Hepatocyte (in vitro differentiated cells): ENCODE data around the gene CLIP2. TPM values are rescaled to one million over a fixed set of nuclear protein-coding genes. Genes with fewer than 3 reads are reported as not detected.

Source experiments
- DNase-seq: peaks from one replicate; pipeline ENCODE4 v3.0.0-alpha.2; 2016; ENCODE audit warnings: low spot score
- H2AFZ ChIP-seq: fragments of 200-600 bp; sonication (generic); 2 replicates; pipeline ENCODE4 v1.6.0; 2016; ENCODE audit warnings: antibody characterized with exemption, mild to moderate bottlenecking
- H3K27ac ChIP-seq: fragments of 200-600 bp; sonication (generic); 2 replicates; pipeline ENCODE4 v1.5.1; 2016; ENCODE audit warnings: mild to moderate bottlenecking
- H3K27me3 ChIP-seq: fragments of 200-600 bp; sonication (generic); 2 replicates; pipeline ENCODE4 v1.6.1; 2016
- H3K36me3 ChIP-seq: fragments of 200-600 bp; sonication (generic); replicated peaks from 2 replicates; pipeline ENCODE4 v1.5.1; 2016; ENCODE audit warnings: low read depth; ENCODE audit not compliant: insufficient read depth
- H3K4me1 ChIP-seq: fragments of 200-600 bp; sonication (generic); 2 replicates; pipeline ENCODE4 v1.5.1; 2016; ENCODE audit warnings: mild to moderate bottlenecking, moderate library complexity; ENCODE audit not compliant: insufficient read depth
- H3K4me2 ChIP-seq: fragments of 200-600 bp; sonication (generic); 2 replicates; pipeline ENCODE4 v1.6.0; 2016
- H3K4me3 ChIP-seq: fragments of 200-600 bp; sonication (generic); 2 replicates; pipeline ENCODE4 v1.5.1; 2016; ENCODE audit warnings: mild to moderate bottlenecking
- H3K79me2 ChIP-seq: fragments of 200-600 bp; sonication (generic); 2 replicates; pipeline ENCODE4 v1.6.0; 2017; ENCODE audit warnings: mild to moderate bottlenecking
- H3K9me2 ChIP-seq: fragments of 200-600 bp; sonication (generic); replicated peaks from 2 replicates; pipeline ENCODE4 v1.6.0; 2017; ENCODE audit warnings: mild to moderate bottlenecking; ENCODE audit not compliant: insufficient read depth
- H3K9me3 ChIP-seq: fragments of 200-600 bp; sonication (generic); 2 replicates; pipeline ENCODE4 v1.5.1; 2016; ENCODE audit warnings: low read depth, mild to moderate bottlenecking
- H4K20me1 ChIP-seq: fragments of 200-600 bp; sonication (generic); 2 replicates; pipeline ENCODE4 v1.6.0; 2016; ENCODE audit warnings: mild to moderate bottlenecking; ENCODE audit not compliant: insufficient read depth, poor library complexity, severe bottlenecking
- CTCF ChIP-seq: fragments of 200-600 bp; sonication (generic); IDR thresholded peaks from 2 replicates; pipeline ENCODE4 v1.5.1; 2016; ENCODE audit warnings: antibody characterized with exemption, mild to moderate bottlenecking; ENCODE audit not compliant: poor library complexity
- EZH2 ChIP-seq: fragments of 200-600 bp; sonication (generic); IDR thresholded peaks from 2 replicates; pipeline ENCODE4 v1.6.1; 2016; ENCODE audit warnings: antibody characterized with exemption, mild to moderate bottlenecking, borderline replicate concordance
- EZH2phosphoT487 ChIP-seq: fragments of 200-600 bp; sonication (generic); IDR thresholded peaks from one replicate; pipeline ENCODE4 v1.6.1; 2018; ENCODE audit warnings: antibody characterized with exemption, mild to moderate bottlenecking, low read depth, moderate library complexity; ENCODE audit not compliant: unreplicated experiment, severe bottlenecking
- WGBS: methylation state at CpG from one replicate; pipeline ENCODE4 v1.1.6; 2016; ENCODE audit warnings: low lambda C conversion rate; ENCODE audit errors: missing lambda C conversion rate; 5-methylcytosine and 5-hydroxymethylcytosine counted together
- polyA plus RNA-seq: library from polyadenylated mRNA; unstranded; fragments of >200 nt; fragmentation: Nextera tagmentation; extraction: Ambion mirVana; gene quantifications from 2 replicates; pipeline ENCODE4 v1.2.1, GENCODE V29; 2016
- total RNA-seq: library from RNA; depleted of rRNA; stranded (reverse); fragments of >200 nt; gene quantifications from 2 replicates; pipeline ENCODE4 v1.2.3, GENCODE V29; 2014

Gene CLIP2
- total and polyA plus RNA-seq, 2 experiments from 2014 or later, result 17.9 to 28.5 TPM

GRCh38 chr7:74286131-74286530 lies 3.1 kb upstream of the CLIP2 start:
- peaks cover 23% of the 10 kb centered on the region for H3K4me1 ChIP-seq
- no peaks in the 10 kb centered on the region for H3K9me3 ChIP-seq
- DNase-seq, result no peak
- 90% methylated on average over 11 of the region's 11 CpGs for WGBS
- no peaks in the 10 kb centered on the region for H3K27me3 ChIP-seq
- no peak overlapping the region for H2AFZ ChIP-seq
- no peak overlapping the region for H3K27ac ChIP-seq
- no peaks in the 10 kb centered on the region for H3K36me3 ChIP-seq
- H3K4me2 ChIP-seq, result no peak overlapping the region
- peaks cover 18% of the 10 kb centered on the region for H3K79me2 ChIP-seq
- peaks cover 9% of the 10 kb centered on the region for H4K20me1 ChIP-seq
- no peak overlapping the region for H3K4me3 ChIP-seq
- no peaks in the 10 kb centered on the region for H3K9me2 ChIP-seq
- TF ChIP-seq CTCF, result no peak
- TF ChIP-seq EZH2, result no peak
- TF ChIP-seq EZH2phosphoT487, result no peak

GRCh38 chr7:74287303-74288033 lies 1.7 kb upstream of the CLIP2 start:
- Histone ChIP-seq H3K4me1 (peaks cover 32% of the 10 kb centered on the region), H3K27me3 (no peaks in the 10 kb centered on the region), H3K9me3 (no peaks in the 10 kb centered on the region), H3K4me2 (no peak overlapping the region), H3K9me2 (no peaks in the 10 kb centered on the region), H3K79me2 (peaks cover 31% of the 10 kb centered on the region), H2AFZ (no peak overlapping the region), H3K27ac (no peak overlapping the region), H3K36me3 (no peaks in the 10 kb centered on the region), H4K20me1 (peaks cover 19% of the 10 kb centered on the region), H3K4me3 (no peak overlapping the region)
- 78% methylated on average over 7 of the region's 7 CpGs for WGBS
- no peak for TF ChIP-seq CTCF
- TF ChIP-seq EZH2, result no peak
- TF ChIP-seq EZH2phosphoT487, result no peak
- DNase-seq, result no peak

- H3K4me1 ChIP-seq, result peaks cover 35% of the 10 kb centered on the region
- no peaks in the 10 kb centered on the region for H3K27me3 ChIP-seq
- H2AFZ ChIP-seq, result peak overlapping the region; percentile 100
- no peak overlapping the region for H3K4me3 ChIP-seq
- H3K36me3 ChIP-seq, result no peaks in the 10 kb centered on the region
- H3K27ac ChIP-seq, result peak overlapping the region; percentile 60
- H3K79me2 ChIP-seq, result peaks cover 36% of the 10 kb centered on the region
- no peaks in the 10 kb centered on the region for H3K9me3 ChIP-seq
- H4K20me1 ChIP-seq, result peaks cover 21% of the 10 kb centered on the region
- no peak for TF ChIP-seq EZH2phosphoT487
- TF ChIP-seq CTCF, result no peak
- no peak for TF ChIP-seq EZH2
- H3K4me2 ChIP-seq, result peak overlapping the region; percentile 93
- no peak for DNase-seq
- H3K9me2 ChIP-seq, result no peaks in the 10 kb centered on the region
- WGBS, result 53% methylated on average over 20 of the region's 20 CpGs
These were observed 949 bp upstream of the CLIP2 start for GRCh38 chr7:74288034-74288881.
